H1 (cell line): ENCODE measurements around the gene ZNF764. TPM values are rescaled to one million over a fixed set of nuclear protein-coding genes. Genes with fewer than 3 reads are reported as not detected.

Experiments
- CTCF ChIA-PET: fragments of 300-600 bp; sonication (Branson Sonifier 250); formaldehyde crosslinking; loops from one replicate; lab custom pipeline; 2021; ENCODE audit not compliant: partially characterized antibody; lab: Charles Lee
- POLR2A ChIA-PET: fragments of 300-600 bp; sonication (Branson Sonifier 250); formaldehyde crosslinking; loops from one replicate; lab custom pipeline; 2021; ENCODE audit warnings: inconsistent platforms; ENCODE audit not compliant: partially characterized antibody; lab: Charles Lee
- DNase-seq, 2 experiments: peaks; one replicate each; pipeline versions ENCODE4 v3.0.0 to v3.0.0-alpha.2; 2010 to 2022; ENCODE audit warnings: low spot score in 2 of 2, low read depth in 1 of 2, mixed read lengths in 1 of 2
- FAIRE-seq: peaks from 2 replicates; lab custom pipeline; 2011; peaks lifted over from hg19 to GRCh38; lab: Jason Lieb, UNC
- H2AFZ ChIP-seq: 2 replicates; pipeline ENCODE4 v1.8.1; 2012; ENCODE audit warnings: low read length, inconsistent platforms
- H2AK5ac ChIP-seq: 2 replicates; pipeline ENCODE4 v1.6.1; 2013; ENCODE audit warnings: low read depth, low read length
- H2BK120ac ChIP-seq: replicated peaks from 2 replicates; pipeline ENCODE3; 2013; ENCODE audit warnings: low read depth, low read length, inconsistent platforms
- H2BK12ac ChIP-seq: 2 replicates; pipeline ENCODE4 v1.6.1; 2013; ENCODE audit warnings: low read depth, low read length
- H2BK15ac ChIP-seq: 2 replicates; pipeline ENCODE4 v1.6.1; 2013; ENCODE audit warnings: low read length
- H2BK20ac ChIP-seq: 2 replicates; pipeline ENCODE4 v1.6.1; 2013; ENCODE audit warnings: low read length
- H2BK5ac ChIP-seq: 2 replicates; pipeline ENCODE4 v1.6.1; 2013; ENCODE audit warnings: low read depth, low read length
- H3K14ac ChIP-seq: 2 replicates; pipeline ENCODE4 v1.6.1; 2013; ENCODE audit warnings: inconsistent platforms; ENCODE audit not compliant: insufficient read length
- H3K18ac ChIP-seq: 2 replicates; pipeline ENCODE4 v1.6.1; 2013; ENCODE audit warnings: low read length; ENCODE audit errors: extremely low read depth
- H3K23ac ChIP-seq: 2 replicates; pipeline ENCODE4 v1.6.1; 2013; ENCODE audit warnings: inconsistent platforms; ENCODE audit not compliant: insufficient read length
- H3K23me2 ChIP-seq: 2 replicates; pipeline ENCODE4 v1.6.1; 2013; ENCODE audit warnings: low read depth, low read length
- H3K27ac ChIP-seq: 2 replicates; pipeline ENCODE4 v1.6.1; 2011; ENCODE audit warnings: low read depth, low read length, inconsistent platforms
- H3K27me3 ChIP-seq, 4 experiments: replicated peaks in 1 of 4; 1 replicate in 1 of 4; 2 replicates in 3 of 4; pipeline versions ENCODE4 v1.6.1 to v1.8.1; 2011 to 2013; ENCODE audit warnings: low read length in 3 of 4, mild to moderate bottlenecking in 3 of 4, inconsistent platforms in 2 of 4, mixed read lengths in 2 of 4, moderate library complexity in 1 of 4; ENCODE audit not compliant: control insufficient read depth in 3 of 4, insufficient read depth in 3 of 4; ENCODE audit errors: extremely low read depth in 1 of 4
- H3K36me3 ChIP-seq, 4 experiments: 2 replicates each; pipeline versions ENCODE4 v1.6.1 to v1.8.1; 2011 to 2013; ENCODE audit warnings: mild to moderate bottlenecking in 4 of 4, low read length in 3 of 4, moderate library complexity in 2 of 4, control low read depth in 1 of 4, inconsistent platforms in 1 of 4; ENCODE audit not compliant: insufficient read depth in 4 of 4, control insufficient read depth in 2 of 4
- H3K4ac ChIP-seq: replicated peaks from 2 replicates; pipeline ENCODE3; 2013; ENCODE audit warnings: low read length, low read depth, mixed read lengths, inconsistent platforms; ENCODE audit not compliant: insufficient read length
- H3K4me1 ChIP-seq, 4 experiments: replicated peaks in 1 of 4; 1 replicate in 1 of 4; 2 replicates in 3 of 4; pipeline versions ENCODE4 v1.6.1 to v1.8.1; 2011 to 2013; ENCODE audit warnings: low read length in 3 of 4, inconsistent platforms in 2 of 4, mixed read lengths in 1 of 4; ENCODE audit not compliant: insufficient read depth in 4 of 4, control insufficient read depth in 3 of 4
- H3K4me2 ChIP-seq, 2 experiments: 2 replicates each; pipeline versions ENCODE4 v1.6.1 to v1.8.1; 2011 to 2013; ENCODE audit warnings: low read depth in 2 of 2, low read length in 2 of 2, control low read depth in 1 of 2, inconsistent platforms in 1 of 2, mild to moderate bottlenecking in 1 of 2; ENCODE audit not compliant: insufficient read depth in 1 of 2
- H3K4me3 ChIP-seq, 4 experiments: fragments of 200-600, 300-600 bp in 1 of 4; sonication (generic), shearing (Covaris generic), sonication (Bioruptor Twin) in 1 of 4; 2 replicates each; pipeline versions ENCODE4 v1.5.1 to v1.8.1; 2011 to 2016; ENCODE audit warnings: low read length in 4 of 4, low read depth in 3 of 4, control low read depth in 2 of 4, inconsistent platforms in 2 of 4, mild to moderate bottlenecking in 2 of 4, mixed read lengths in 1 of 4, moderate library complexity in 1 of 4; ENCODE audit not compliant: insufficient read depth in 2 of 4; ENCODE audit errors: extremely low read depth in 1 of 4
- H3K56ac ChIP-seq: replicated peaks from 2 replicates; pipeline ENCODE3; 2013; ENCODE audit warnings: low read depth, mild to moderate bottlenecking, mixed read lengths, low read length, inconsistent platforms; ENCODE audit not compliant: insufficient read length
- H3K79me1 ChIP-seq: 2 replicates; pipeline ENCODE4 v1.6.1; 2013; ENCODE audit warnings: low read depth, low read length, control low read depth
- H3K79me2 ChIP-seq, 2 experiments: 2 replicates each; pipeline versions ENCODE4 v1.6.1 to v1.8.1; 2012 to 2013; ENCODE audit warnings: low read length in 2 of 2, mild to moderate bottlenecking in 2 of 2, inconsistent platforms in 1 of 2; ENCODE audit not compliant: insufficient read depth in 2 of 2, control insufficient read depth in 1 of 2
- H3K9ac ChIP-seq, 4 experiments: replicated peaks in 1 of 4; 1 replicate in 1 of 4; 2 replicates in 3 of 4; pipeline versions ENCODE4 v1.6.1 to v1.8.1; 2011 to 2013; ENCODE audit warnings: low read depth in 3 of 4, low read length in 3 of 4, control low read depth in 2 of 4, mild to moderate bottlenecking in 2 of 4, moderate library complexity in 2 of 4, inconsistent platforms in 1 of 4; ENCODE audit errors: extremely low read depth in 1 of 4
- H3K9me3 ChIP-seq, 2 experiments: 2 replicates each; pipeline versions ENCODE4 v1.6.1 to v1.8.1; 2012 to 2013; ENCODE audit warnings: mild to moderate bottlenecking in 2 of 2, moderate library complexity in 2 of 2, control low read depth in 1 of 2, inconsistent platforms in 1 of 2, low read depth in 1 of 2, low read length in 1 of 2, mixed read lengths in 1 of 2; ENCODE audit not compliant: insufficient read depth in 2 of 2
- H4K20me1 ChIP-seq, 2 experiments: replicated peaks in 1 of 2; 2 replicates each; pipeline versions ENCODE3 to v1.8.1; 2011 to 2013; ENCODE audit warnings: inconsistent platforms in 2 of 2, low read length in 2 of 2, mild to moderate bottlenecking in 1 of 2; ENCODE audit not compliant: insufficient read depth in 2 of 2, control insufficient read depth in 1 of 2
- H4K5ac ChIP-seq: 2 replicates; pipeline ENCODE4 v1.6.1; 2013; ENCODE audit warnings: low read length, low read depth, mixed read lengths, inconsistent platforms; ENCODE audit not compliant: insufficient read length
- H4K8ac ChIP-seq: 2 replicates; pipeline ENCODE4 v1.8.0; 2013; ENCODE audit warnings: mild to moderate bottlenecking, moderate library complexity, low read length, inconsistent platforms; ENCODE audit not compliant: insufficient read depth; ENCODE audit errors: extremely low read depth
- H4K91ac ChIP-seq: replicated peaks from 2 replicates; pipeline ENCODE3; 2013; ENCODE audit warnings: low read length, mixed read lengths, inconsistent platforms; ENCODE audit not compliant: insufficient read length
- CHD1 ChIP-seq: IDR thresholded peaks from 2 replicates; pipeline ENCODE4 v1.6.1; 2012; ENCODE audit warnings: low read depth, low read length, improper control_type of control experiment
- JUND ChIP-seq: IDR thresholded peaks from 2 replicates; pipeline ENCODE4 v1.6.1; 2011; ENCODE audit warnings: mild to moderate bottlenecking, improper control_type of control experiment, low read length
- KDM5A ChIP-seq: fragments of 200-600 bp; IDR thresholded peaks from 2 replicates; pipeline ENCODE4 v1.7.1; 2012; ENCODE audit warnings: mild to moderate bottlenecking, low read length, inconsistent platforms, mixed read lengths
- NRF1 ChIP-seq: IDR thresholded peaks from 2 replicates; pipeline ENCODE4 v1.6.1; 2011; ENCODE audit warnings: mild to moderate bottlenecking, low read depth, low read length, improper control_type of control experiment
- SP1 ChIP-seq: IDR thresholded peaks from 2 replicates; pipeline ENCODE4 v1.6.1; 2011; ENCODE audit warnings: low read depth, low read length
- TBP ChIP-seq: IDR thresholded peaks from 2 replicates; pipeline ENCODE4 v1.6.1; 2011; ENCODE audit warnings: low read depth, low read length, improper control_type of control experiment
- WGBS, 2 experiments: shearing (Covaris generic) in 1 of 2; methylation state at CpG; one replicate each; pipeline versions ENCODE4 v1.1.6 to v1.1.7; 2013 to 2015; ENCODE audit warnings: low lambda C conversion rate in 2 of 2, mixed read lengths in 2 of 2, inconsistent platforms in 1 of 2, low coverage in 1 of 2, missing lambda C conversion rate in 1 of 2; ENCODE audit not compliant: insufficient replicate concordance in 2 of 2, insufficient coverage in 1 of 2, insufficient read length in 1 of 2; ENCODE audit errors: extremely low coverage in 1 of 2, missing lambda C conversion rate in 1 of 2; 5-methylcytosine and 5-hydroxymethylcytosine counted together
- polyA plus RNA-seq, 7 experiments: library from polyadenylated mRNA; depleted of rRNA in 3 of 7; stranded (reverse) in 5 of 7; unstranded in 2 of 7; fragments of >200 nt in 5 of 7; fragments of 200-250 nt in 2 of 7; gene quantifications; 1 replicate in 5 of 7; 2 replicates in 1 of 7; 4 replicates in 1 of 7; pipeline versions ENCODE4 v1.2.1 to v1.2.3, GENCODE V29; 2011 to 2013; ENCODE audit warnings: missing spikeins in 2 of 7, mixed read lengths in 2 of 7
- total RNA-seq: library from RNA; stranded (reverse); fragmentation: NEBNext Ultra II Directional; extraction: Animal tissue kit (Norgen Biotek cat#: 25700); gene quantifications from 2 replicates; pipeline ENCODE4 v1.2.1, GENCODE V29; 2021

ZNF764 gene
- total and polyA plus RNA-seq, 2 of the 8 experiments (the other 6 are each of a cell fraction or from before 2014, with no cell fraction given), result 5.7 to 7.7 TPM

DNA sequence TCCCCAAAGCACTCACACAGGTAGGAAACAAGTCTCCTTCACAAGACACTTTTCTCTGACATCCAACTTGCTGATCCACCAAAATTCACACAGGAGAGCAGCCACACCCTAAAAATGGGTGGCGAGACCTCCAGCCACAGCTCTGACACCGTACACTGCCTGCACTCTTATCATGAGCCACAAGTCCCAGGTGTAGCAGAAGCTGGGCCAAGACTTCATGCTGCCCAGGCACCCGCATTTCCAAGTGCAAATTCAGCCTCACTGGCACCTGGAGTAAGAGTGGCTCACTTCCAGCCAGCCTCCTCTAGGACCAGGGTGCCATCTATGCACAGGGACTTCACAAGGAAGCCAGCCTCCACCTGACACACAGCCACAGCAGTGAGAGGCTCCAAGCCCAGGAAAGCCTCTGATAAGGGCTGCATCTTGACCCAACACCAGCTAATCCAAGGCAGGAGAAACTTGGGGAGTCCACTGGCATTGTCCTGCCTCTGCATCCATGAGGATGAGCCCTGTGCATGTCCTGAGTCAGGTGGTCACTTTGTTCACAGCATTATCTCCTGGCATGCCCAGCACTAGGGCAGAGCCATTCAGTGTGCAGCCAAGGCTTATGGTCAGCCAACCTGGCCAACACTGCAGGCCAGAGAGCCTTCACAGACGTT, 29.2 kb downstream of the ZNF764 start:
- Histone ChIP-seq H2BK120ac (no peak overlapping the region), H3K4ac (no peak overlapping the region), H3K27me3 (no peaks in the 10 kb centered on the region), H3K23me2 (peaks cover 2% of the 10 kb centered on the region; the same call in 1 of the 2 replicates), H2BK5ac (no peak overlapping the region), H3K18ac (no peak overlapping the region), H2BK15ac (0 out of 2 replicates have a peak overlapping the region, but pooled peaks have one; percentile 83), H2BK12ac (no peak overlapping the region; the same call in 1 of the 2 replicates), H2AK5ac (0 out of 2 replicates have a peak overlapping the region, but pooled peaks have one; percentile 88), H3K56ac (no peak overlapping the region), H3K79me2 (0 out of 4 replicates have a peak, but pooled peaks cover 0 to 4% of the 10 kb centered on the region in 2 experiments), H3K23ac (no peak overlapping the region), H3K14ac (no peak overlapping the region), H4K5ac (no peak overlapping the region), H2AFZ (no peak overlapping the region), H3K9me3 (no peaks in the 10 kb centered on the region), H3K4me3 (no peak overlapping the region), H4K20me1 (peaks cover 0 to 7% of the 10 kb centered on the region in 2 experiments), H3K9ac (no peak overlapping the region; a peak in 1 of 7 replicates), H3K79me1 (peaks cover 2% of the 10 kb centered on the region), H4K8ac (no peak overlapping the region; the same call in 1 of the 2 replicates), H4K91ac (no peak overlapping the region), H2BK20ac (no peak overlapping the region), H3K27ac (no peak overlapping the region), H3K36me3 (peaks cover 0 to 18% (median 2%) of the 10 kb centered on the region in 4 experiments; a peak in 2 of 8 replicates), H3K4me1 (peaks cover 5 to 7% (median 6%) of the 10 kb centered on the region in 4 experiments), H3K4me2 (no peak overlapping the region; a peak in 1 of 4 replicates)
- DNase-seq, result no peak
- TF ChIP-seq JUND (no peak), CHD1 (no peak), KDM5A (no peak), TBP (no peak), SP1 (no peak), NRF1 (no peak)
- POLR2A ChIA-PET, result interaction anchor here (1.0 to 3.2 kb wide), 9 partner anchors 10 to 99 kb away, joined by 3 to 20 read pairs (median 3); partner anchors contain the start of genes DCTPP1 and ZNF764
- WGBS, 2 experiments, result 86% methylated on average over 4 of the region's 4 CpGs; no CpG with 5 or more reads in 1 of the 2 experiments
- no peak for FAIRE-seq
- CTCF ChIA-PET, result interaction anchor here (0.6 to 2.9 kb wide), 9 partner anchors 29 to 86 kb away, joined by 3 to 12 read pairs (median 3); partner anchors contain the start of gene ZNF688
